Measurements from ENCODE around the gene STK11IP. TPM values are rescaled to one million over a fixed set of nuclear protein-coding genes. Genes with fewer than 3 reads are reported as not detected.

The STK11IP gene
- total RNA-seq, 2 donors from 2014 or later, result 20.0 to 25.3 TPM

DNA sequence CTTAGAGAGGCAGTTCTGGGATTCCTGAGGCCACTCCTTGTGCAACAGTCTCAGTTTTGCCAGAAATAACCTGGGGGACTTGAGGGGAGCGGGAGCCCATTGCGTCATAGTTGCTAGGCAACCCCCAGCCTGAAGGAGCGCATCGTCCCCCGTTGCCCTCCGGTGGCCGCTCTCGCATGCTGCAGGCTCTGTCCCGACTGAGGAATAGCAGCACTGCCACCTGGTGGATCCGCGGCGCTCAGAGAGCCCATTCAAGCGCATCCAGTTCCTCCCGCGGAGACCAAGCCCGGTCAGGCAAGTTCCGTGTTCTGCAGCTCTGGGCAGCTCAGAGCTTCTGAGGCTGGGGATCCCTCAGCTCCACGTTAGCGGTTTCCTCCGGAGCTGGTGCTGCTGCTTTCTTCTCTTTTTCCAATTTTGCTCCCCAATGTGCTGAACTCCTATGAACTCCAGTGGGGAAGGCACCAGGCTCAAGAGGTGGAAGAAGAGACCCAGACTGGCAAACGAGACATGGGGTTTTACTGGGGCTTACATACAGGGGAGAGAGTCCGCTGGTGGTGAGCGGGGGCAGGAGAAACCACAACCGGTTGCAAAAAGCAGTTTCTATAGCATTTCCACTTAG is 44.9 kb downstream of the STK11IP start:
- Histone ChIP-seq H3K27me3 (replicated peaks; ENCODE audit: insufficient read depth) (no peaks in the 10 kb centered on the region), H3K4me3 (no peak overlapping the region), H3K36me3 (no peaks in the 10 kb centered on the region), H3K27ac (no peak overlapping the region), H3K4me1 (ENCODE audit: control insufficient read depth in 1 of 2, low read depth in 2 of 2) (peaks cover 8 to 15% of the 10 kb centered on the region in 2 donors), H3K9me3 (no peaks in the 10 kb centered on the region)
- peak; percentile 60 for ATAC-seq (ENCODE audit: insufficient number of reproducible peaks, low FRiP score, low read depth)
- peak; percentile 98 for TF ChIP-seq CTCF (IDR thresholded peaks at IDR 0.05)
- DNase-seq (ENCODE audit: low spot score), result peak; percentile 92

DNA sequence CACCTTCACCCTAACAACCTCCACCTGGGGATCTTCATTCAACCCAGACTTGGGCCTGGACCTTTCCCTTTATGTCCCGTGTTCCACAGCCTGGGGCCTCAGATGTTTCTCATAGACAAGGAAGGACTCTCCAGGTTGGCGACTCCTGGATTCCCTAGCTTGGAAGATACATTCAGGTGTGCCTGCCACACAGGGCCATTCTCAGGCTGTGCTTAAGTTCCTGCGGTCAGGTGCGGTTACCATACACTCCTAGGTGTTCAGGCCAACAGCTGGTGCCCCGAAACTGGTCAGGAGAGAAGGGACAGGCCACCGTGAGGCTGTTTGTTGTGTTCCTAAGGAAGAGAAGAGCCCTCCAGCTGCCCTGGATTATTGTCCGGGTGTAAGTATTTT is 45.4 kb downstream of the STK11IP start:
- no peaks in the 10 kb centered on the region for H3K36me3 ChIP-seq
- no peak overlapping the region for H3K27ac ChIP-seq
- no peak for ATAC-seq (ENCODE audit: insufficient number of reproducible peaks, low FRiP score, low read depth)
- TF ChIP-seq CTCF (IDR thresholded peaks at IDR 0.05), result no peak
- DNase-seq (ENCODE audit: low spot score), result no peak
- H3K27me3 ChIP-seq (replicated peaks; ENCODE audit: insufficient read depth), result no peaks in the 10 kb centered on the region
- no peaks in the 10 kb centered on the region for H3K9me3 ChIP-seq
- H3K4me1 ChIP-seq (ENCODE audit: control insufficient read depth in 1 of 2, low read depth in 2 of 2), result peaks cover 8 to 15% of the 10 kb centered on the region in 2 donors
- H3K4me3 ChIP-seq, result no peak overlapping the region

- H3K4me1 ChIP-seq (ENCODE audit: control insufficient read depth in 1 of 2, low read depth in 2 of 2), result peaks cover 8 to 15% of the 10 kb centered on the region in 2 donors
- H3K27me3 ChIP-seq (replicated peaks; ENCODE audit: insufficient read depth), result no peaks in the 10 kb centered on the region
- no peak for ATAC-seq (ENCODE audit: insufficient number of reproducible peaks, low FRiP score, low read depth)
- no peak for TF ChIP-seq CTCF (IDR thresholded peaks at IDR 0.05)
- H3K4me3 ChIP-seq, result no peak overlapping the region
- no peak overlapping the region for H3K27ac ChIP-seq
- H3K9me3 ChIP-seq, result no peaks in the 10 kb centered on the region
- no peak for DNase-seq (ENCODE audit: low spot score)
- no peaks in the 10 kb centered on the region for H3K36me3 ChIP-seq
Measured at GRCh38 chr2:219643788-219644398, 46.2 kb downstream of the STK11IP start.

DNA sequence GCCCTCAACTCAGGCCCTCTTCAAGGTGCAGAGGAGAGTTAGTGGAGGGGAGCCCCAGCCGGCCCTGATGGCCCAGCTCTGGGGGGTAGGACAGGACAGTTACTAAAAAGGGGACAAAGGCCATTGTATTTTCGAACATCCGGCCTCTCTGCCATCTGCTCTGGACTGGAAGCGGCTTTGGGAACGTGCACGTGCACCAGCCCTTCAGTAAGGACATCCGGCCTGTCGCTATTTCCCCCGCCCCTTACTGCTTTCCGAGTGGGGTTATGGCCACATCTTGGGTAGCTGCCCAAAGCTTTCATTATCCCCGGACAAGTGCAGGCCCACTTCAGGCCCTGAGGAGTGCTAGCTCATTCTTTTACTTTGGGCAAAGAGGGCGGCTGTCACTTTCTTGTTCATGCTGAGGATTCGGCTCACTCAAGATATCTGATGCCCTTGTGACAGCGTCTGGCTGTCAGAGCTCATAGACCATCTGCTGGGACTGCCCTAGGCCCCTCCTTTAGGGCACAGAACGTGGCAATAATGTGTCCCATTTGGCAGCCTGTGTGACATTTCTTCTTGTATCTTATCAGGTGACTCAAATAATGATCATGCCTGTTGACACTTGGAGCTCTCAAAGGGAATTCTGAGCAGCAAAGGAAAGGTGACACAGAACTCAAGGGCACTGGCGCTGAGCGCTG is 47.3 kb downstream of the STK11IP start:
- no peaks in the 10 kb centered on the region for H3K27me3 ChIP-seq (replicated peaks; ENCODE audit: insufficient read depth)
- peaks cover 8 to 15% of the 10 kb centered on the region in 2 donors for H3K4me1 ChIP-seq (ENCODE audit: control insufficient read depth in 1 of 2, low read depth in 2 of 2)
- TF ChIP-seq CTCF (IDR thresholded peaks at IDR 0.05), result no peak
- no peaks in the 10 kb centered on the region for H3K9me3 ChIP-seq
- ATAC-seq (ENCODE audit: insufficient number of reproducible peaks, low FRiP score, low read depth) (no peak), DNase-seq (ENCODE audit: low spot score) (no peak)
- no peaks in the 10 kb centered on the region for H3K36me3 ChIP-seq
- H3K27ac ChIP-seq, result peak overlapping the region; percentile 19 to 39
- H3K4me3 ChIP-seq, result no peak overlapping the region

Data from thoracic aorta (tissue), 2 donors.